Suprapubic skin (tissue), 4 donors: Measurements from ENCODE around the gene GALNT12. TPM values are rescaled to one million over a fixed set of nuclear protein-coding genes. Genes with fewer than 3 reads are reported as not detected.

Source experiments
- DNase-seq, 2 donors: peaks; one replicate each; pipeline ENCODE4 v3.0.0-alpha.2; 2019; ENCODE audit warnings: low spot score in 2 of 2
- H3K27ac ChIP-seq: fragments of 200-600 bp; sonication (generic); one replicate; pipeline ENCODE4 v1.5.1; 2019
- H3K27me3 ChIP-seq: fragments of 200-600 bp; sonication (generic); one replicate; pipeline ENCODE4 v1.5.1; 2019
- H3K36me3 ChIP-seq: fragments of 200-600 bp; sonication (generic); one replicate; pipeline ENCODE4 v1.5.1; 2019
- H3K4me1 ChIP-seq: fragments of 200-600 bp; sonication (generic); one replicate; pipeline ENCODE4 v1.5.1; 2019
- H3K4me3 ChIP-seq: fragments of 200-600 bp; sonication (generic); one replicate; pipeline ENCODE4 v1.5.1; 2019; ENCODE audit warnings: mild to moderate bottlenecking
- H3K9me3 ChIP-seq: fragments of 200-600 bp; sonication (generic); one replicate; pipeline ENCODE4 v1.5.1; 2019
- EP300 ChIP-seq: sonication (generic); formaldehyde crosslinking; IDR thresholded peaks from one replicate; pipeline ENCODE4 v1.6.1; 2017; ENCODE audit warnings: antibody characterized with exemption
- POLR2A ChIP-seq, 2 donors: fragments of 450-650 bp; IDR thresholded peaks; one replicate each; pipeline ENCODE4 v1.6.1; 2017; ENCODE audit warnings: antibody characterized with exemption in 2 of 2, mild to moderate bottlenecking in 2 of 2, moderate library complexity in 2 of 2
- POLR2AphosphoS5 ChIP-seq, 3 donors: sonication (generic); formaldehyde crosslinking; IDR thresholded peaks; one replicate each; pipeline ENCODE4 v1.6.1; 2017; ENCODE audit warnings: antibody characterized with exemption in 3 of 3
- WGBS: methylation state at CpG from one replicate; pipeline ENCODE4 v1.1.5; 2018; 5-methylcytosine and 5-hydroxymethylcytosine counted together
- total RNA-seq, 4 donors: library from RNA; depleted of rRNA; stranded (reverse); fragments of >200 nt; gene quantifications; one replicate each; pipeline ENCODE4 v1.1.0, GENCODE V29; 2016
- TF ChIP-seq, protein P1 (sequence below), 2 donors: fragments of 200-600 bp in 1 of 2; fragments of 450-650 bp in 1 of 2; sonication (generic) in 1 of 2; IDR thresholded peaks; one replicate each; pipeline ENCODE4 v1.5.1; 2016 to 2019; ENCODE audit warnings: antibody characterized with exemption in 2 of 2, mild to moderate bottlenecking in 1 of 2, moderate library complexity in 1 of 2

The GALNT12 gene, protein sequence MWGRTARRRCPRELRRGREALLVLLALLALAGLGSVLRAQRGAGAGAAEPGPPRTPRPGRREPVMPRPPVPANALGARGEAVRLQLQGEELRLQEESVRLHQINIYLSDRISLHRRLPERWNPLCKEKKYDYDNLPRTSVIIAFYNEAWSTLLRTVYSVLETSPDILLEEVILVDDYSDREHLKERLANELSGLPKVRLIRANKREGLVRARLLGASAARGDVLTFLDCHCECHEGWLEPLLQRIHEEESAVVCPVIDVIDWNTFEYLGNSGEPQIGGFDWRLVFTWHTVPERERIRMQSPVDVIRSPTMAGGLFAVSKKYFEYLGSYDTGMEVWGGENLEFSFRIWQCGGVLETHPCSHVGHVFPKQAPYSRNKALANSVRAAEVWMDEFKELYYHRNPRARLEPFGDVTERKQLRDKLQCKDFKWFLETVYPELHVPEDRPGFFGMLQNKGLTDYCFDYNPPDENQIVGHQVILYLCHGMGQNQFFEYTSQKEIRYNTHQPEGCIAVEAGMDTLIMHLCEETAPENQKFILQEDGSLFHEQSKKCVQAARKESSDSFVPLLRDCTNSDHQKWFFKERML
- total RNA-seq = 1 to 10 TPM; 1.4 to 8.0 (median 5.5) TPM

DNA sequence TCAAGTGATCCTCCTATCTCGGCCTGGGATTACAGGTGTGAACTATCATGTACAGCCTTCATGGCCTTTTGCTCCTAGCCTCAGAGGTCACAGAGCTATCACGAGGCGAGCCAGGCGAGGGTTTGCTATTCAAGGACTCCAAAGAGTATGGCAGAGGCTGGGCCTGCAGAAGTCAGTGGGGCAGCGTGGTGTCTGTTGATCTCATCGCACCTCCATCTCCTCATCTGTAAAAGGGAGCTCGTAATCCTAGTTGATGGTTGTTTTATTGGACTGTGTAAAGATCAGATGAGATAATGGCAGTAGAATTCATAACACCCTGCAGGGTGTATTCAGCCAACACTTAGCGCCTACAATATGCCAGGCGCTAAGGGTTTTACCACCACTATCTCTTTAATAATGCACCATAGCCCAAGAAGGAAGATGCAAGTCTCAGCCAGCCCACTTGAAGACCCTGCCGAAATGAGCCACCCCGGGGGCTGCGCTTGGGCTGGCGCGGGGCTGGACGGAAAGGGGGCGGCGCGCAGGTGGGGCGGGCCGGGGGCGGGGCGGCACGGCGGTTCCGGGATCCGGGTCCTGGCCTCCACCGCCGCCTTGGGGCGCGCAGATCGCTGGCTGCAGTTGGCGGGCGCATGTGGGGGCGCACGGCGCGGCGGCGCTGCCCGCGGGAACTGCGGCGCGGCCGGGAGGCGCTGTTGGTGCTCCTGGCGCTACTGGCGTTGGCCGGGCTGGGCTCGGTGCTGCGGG is at the start of gene GALNT12:
GALNT12 (plus strand) TSS at position 601 of the 744 bp plus-strand sequence; CDS start at position 630, 29 bp downstream.
- Histone ChIP-seq H3K27ac (peak within 1 kb of the TSS; percentile 34), H3K4me1 (peaks cover 49% of the 10 kb centered on the region), H3K9me3 (no peaks in the 10 kb centered on the region), H3K36me3 (no peaks in the 10 kb centered on the region), H3K4me3 (peak within 1 kb of the TSS; percentile 59), H3K27me3 (peaks cover 15% of the 10 kb centered on the region)
- WGBS = 54% methylated on average over 7 of the region's 51 CpGs
- peak in 1 of 2 donors; percentile 60 for DNase-seq
- TF ChIP-seq EP300 = no peak
- TF ChIP-seq, protein P1, sequence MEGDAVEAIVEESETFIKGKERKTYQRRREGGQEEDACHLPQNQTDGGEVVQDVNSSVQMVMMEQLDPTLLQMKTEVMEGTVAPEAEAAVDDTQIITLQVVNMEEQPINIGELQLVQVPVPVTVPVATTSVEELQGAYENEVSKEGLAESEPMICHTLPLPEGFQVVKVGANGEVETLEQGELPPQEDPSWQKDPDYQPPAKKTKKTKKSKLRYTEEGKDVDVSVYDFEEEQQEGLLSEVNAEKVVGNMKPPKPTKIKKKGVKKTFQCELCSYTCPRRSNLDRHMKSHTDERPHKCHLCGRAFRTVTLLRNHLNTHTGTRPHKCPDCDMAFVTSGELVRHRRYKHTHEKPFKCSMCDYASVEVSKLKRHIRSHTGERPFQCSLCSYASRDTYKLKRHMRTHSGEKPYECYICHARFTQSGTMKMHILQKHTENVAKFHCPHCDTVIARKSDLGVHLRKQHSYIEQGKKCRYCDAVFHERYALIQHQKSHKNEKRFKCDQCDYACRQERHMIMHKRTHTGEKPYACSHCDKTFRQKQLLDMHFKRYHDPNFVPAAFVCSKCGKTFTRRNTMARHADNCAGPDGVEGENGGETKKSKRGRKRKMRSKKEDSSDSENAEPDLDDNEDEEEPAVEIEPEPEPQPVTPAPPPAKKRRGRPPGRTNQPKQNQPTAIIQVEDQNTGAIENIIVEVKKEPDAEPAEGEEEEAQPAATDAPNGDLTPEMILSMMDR (IDR thresholded peaks at IDR 0.05) = no peak
- no peak for TF ChIP-seq POLR2AphosphoS5 (IDR thresholded peaks at IDR 0.05)
- no peak for TF ChIP-seq POLR2A (IDR thresholded peaks at IDR 0.05)

DNA sequence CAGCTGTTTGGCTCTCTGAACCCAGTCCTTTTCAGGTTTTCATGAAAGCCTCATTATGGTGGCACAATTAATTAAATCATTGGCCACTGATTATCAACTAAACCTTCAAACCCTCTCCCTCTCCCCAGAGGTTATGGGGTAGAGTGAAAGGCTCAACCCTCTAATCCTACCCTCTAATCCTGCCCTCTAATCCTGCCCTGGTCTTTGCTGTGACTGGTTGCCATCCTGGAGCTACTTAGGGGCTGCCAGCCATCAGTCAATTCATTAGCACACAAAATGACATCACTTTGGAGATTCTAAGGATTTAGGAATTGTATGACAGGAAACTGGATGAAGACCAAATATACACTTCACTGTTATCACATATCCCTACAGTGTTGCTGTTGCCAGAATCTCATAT is 47.2 kb upstream of the GALNT12 start:
- no peak overlapping the region for H3K4me3 ChIP-seq
- H3K4me1 ChIP-seq = no peaks in the 10 kb centered on the region
- peaks cover 17% of the 10 kb centered on the region for H3K36me3 ChIP-seq
- H3K27me3 ChIP-seq = no peaks in the 10 kb centered on the region
- H3K27ac ChIP-seq = no peak overlapping the region
- TF ChIP-seq, protein P1 (IDR thresholded peaks at IDR 0.05) = no peak
- TF ChIP-seq POLR2AphosphoS5 (IDR thresholded peaks at IDR 0.05) (no peak), POLR2A (IDR thresholded peaks at IDR 0.05) (no peak)
- DNase-seq = no peak
- peaks cover 4% of the 10 kb centered on the region for H3K9me3 ChIP-seq

DNA sequence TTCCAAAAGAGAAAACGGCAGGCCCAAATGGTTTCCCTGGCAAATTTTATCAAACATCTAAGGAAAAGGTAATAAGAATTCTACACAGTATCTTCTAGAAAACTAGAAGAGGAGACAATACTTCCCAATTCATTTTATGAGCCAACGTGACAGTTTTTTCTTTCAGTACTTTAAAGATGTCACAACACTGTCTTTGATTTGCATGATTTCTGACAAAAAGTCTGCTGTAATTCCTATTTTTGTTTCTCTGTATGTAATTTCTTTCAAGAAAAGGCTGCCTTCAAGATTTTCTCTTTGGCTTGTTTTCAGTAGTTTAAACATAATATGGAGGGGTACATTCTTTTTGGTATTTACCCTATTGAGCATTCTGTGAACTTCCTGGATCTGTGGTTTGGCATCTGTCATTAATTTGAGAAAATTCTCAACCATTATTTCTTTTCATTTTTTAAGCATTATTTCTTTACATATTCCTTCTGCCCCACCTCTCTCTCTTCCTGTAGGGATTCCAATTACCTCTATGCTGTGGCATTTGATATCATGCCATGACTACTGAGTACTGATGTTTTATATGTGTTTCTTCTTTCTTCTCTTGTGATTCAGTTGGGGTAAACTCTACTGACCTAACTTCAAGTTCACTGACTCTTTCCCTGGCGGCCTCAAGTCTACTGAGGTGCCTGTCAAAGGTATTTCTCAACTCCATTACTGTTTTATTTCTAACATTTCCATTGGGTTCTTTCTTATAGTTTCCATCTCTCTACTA is 43.3 kb upstream of the GALNT12 start:
- Histone ChIP-seq H3K4me1 (no peaks in the 10 kb centered on the region), H3K4me3 (no peak overlapping the region), H3K9me3 (peaks cover 4% of the 10 kb centered on the region), H3K27me3 (no peaks in the 10 kb centered on the region), H3K36me3 (peaks cover 27% of the 10 kb centered on the region), H3K27ac (no peak overlapping the region)
- no peak for DNase-seq
- 92% methylated on average over 3 of the region's 3 CpGs for WGBS
- no peak for TF ChIP-seq POLR2AphosphoS5 (IDR thresholded peaks at IDR 0.05)
- no peak for TF ChIP-seq POLR2A (IDR thresholded peaks at IDR 0.05)
- no peak for TF ChIP-seq EP300
- TF ChIP-seq, protein P1 (IDR thresholded peaks at IDR 0.05) = no peak

DNA sequence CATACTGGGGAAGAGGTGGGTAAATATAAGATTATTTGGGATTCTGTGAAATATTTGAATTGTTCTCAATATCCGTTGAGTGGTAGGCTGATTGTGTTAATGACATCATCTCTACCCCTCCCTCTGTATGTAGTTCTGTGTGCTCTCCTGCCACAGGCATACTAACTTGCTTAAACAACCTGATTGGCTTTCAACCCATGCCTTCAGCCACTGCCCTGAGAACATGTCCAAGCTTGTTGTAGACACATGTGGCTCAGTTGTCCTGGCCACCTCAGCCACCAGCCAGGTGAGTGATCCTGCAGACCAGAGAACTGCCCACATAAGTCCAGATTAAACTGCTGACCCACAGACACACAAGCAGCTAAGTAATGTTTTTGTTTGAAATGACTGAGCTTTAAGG is 42.2 kb upstream of the GALNT12 start:
- DNase-seq = no peak
- H3K27ac ChIP-seq = no peak overlapping the region
- 69% methylated on average over 1 of the region's 1 CpG for WGBS
- H3K4me3 ChIP-seq = no peak overlapping the region
- peaks cover 30% of the 10 kb centered on the region for H3K36me3 ChIP-seq
- peaks cover 4% of the 10 kb centered on the region for H3K9me3 ChIP-seq
- no peak for TF ChIP-seq EP300
- no peaks in the 10 kb centered on the region for H3K4me1 ChIP-seq
- H3K27me3 ChIP-seq = no peaks in the 10 kb centered on the region

DNA sequence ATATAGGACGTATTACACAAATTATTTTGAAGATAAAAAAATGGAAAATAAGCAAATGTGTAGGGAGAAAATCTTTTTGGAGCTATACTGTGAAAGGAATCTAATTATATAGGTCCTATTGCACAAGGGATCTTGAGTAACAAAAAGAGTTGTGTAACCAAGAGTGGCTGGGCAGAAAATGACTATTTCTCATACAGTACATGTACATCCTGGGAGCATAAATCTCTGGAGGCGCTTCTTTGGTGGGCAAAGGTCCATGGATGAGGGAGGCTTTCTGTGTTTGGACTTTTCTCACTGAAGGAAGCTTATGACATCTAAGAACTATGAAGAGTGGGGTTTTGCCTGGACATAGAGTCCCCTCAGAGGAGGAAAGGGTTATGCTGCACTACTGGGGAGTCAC is 40.9 kb upstream of the GALNT12 start:
- H3K27me3 ChIP-seq = no peaks in the 10 kb centered on the region
- H3K27ac ChIP-seq = no peak overlapping the region
- 93% methylated on average over 2 of the region's 2 CpGs for WGBS
- TF ChIP-seq POLR2A (IDR thresholded peaks at IDR 0.05) (no peak), POLR2AphosphoS5 (IDR thresholded peaks at IDR 0.05) (no peak), EP300 (no peak)
- TF ChIP-seq, protein P1 (IDR thresholded peaks at IDR 0.05) = no peak
- peaks cover 43% of the 10 kb centered on the region for H3K36me3 ChIP-seq
- no peak overlapping the region for H3K4me3 ChIP-seq
- peaks cover 4% of the 10 kb centered on the region for H3K9me3 ChIP-seq
- DNase-seq = no peak
- no peaks in the 10 kb centered on the region for H3K4me1 ChIP-seq
